ENCODE measurements around the gene HS1BP3.

The HS1BP3 gene, protein sequence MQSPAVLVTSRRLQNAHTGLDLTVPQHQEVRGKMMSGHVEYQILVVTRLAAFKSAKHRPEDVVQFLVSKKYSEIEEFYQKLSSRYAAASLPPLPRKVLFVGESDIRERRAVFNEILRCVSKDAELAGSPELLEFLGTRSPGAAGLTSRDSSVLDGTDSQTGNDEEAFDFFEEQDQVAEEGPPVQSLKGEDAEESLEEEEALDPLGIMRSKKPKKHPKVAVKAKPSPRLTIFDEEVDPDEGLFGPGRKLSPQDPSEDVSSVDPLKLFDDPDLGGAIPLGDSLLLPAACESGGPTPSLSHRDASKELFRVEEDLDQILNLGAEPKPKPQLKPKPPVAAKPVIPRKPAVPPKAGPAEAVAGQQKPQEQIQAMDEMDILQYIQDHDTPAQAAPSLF

DNA sequence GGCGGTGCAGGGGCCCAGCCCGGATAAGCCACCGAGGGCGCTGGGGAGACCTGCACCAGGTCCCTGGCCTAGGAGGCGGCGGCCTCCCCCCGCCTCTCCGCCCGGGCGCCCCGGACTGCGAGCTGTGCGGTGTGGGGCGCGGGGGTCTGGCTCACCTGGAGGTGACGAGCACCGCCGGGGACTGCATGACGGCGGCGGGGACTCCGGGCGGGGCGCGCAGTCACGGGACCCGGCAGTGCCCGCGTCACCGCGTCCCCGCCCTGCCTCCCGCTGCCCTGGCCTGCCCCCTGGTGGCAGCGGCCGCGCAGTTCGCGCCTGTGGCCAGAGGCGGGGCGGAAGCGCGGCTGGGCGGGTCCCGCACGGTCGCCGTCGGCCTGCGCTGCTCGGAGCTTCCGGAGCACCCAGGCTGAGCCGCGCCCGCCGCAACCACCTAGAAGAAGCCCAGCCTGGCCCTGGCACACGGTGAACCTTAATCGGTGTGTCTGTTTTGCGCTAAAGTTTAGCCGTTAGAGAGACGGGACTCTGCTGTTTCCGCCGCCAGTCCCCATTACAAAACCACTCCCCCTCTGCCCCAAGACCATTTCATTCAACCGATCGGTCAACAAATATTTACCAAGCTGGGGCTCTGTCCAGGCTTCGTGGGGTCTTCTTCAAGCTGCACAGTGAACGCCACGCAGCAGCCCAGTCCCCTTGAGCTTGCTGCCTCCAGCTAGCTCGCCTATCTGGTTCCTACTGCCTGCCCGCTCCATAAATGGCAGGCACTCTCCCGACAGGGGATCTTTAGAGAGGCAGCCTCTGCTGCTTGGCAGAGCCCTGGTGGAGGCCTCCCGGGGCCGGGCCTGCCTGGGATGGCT, at the start of gene HS1BP3:
TSS of gene HS1BP3 (minus strand) at position 222 of the 854 bp plus-strand sequence. CDS start at position 187, 35 bp downstream.
- peak; percentile 85 for DNase-seq

DNA sequence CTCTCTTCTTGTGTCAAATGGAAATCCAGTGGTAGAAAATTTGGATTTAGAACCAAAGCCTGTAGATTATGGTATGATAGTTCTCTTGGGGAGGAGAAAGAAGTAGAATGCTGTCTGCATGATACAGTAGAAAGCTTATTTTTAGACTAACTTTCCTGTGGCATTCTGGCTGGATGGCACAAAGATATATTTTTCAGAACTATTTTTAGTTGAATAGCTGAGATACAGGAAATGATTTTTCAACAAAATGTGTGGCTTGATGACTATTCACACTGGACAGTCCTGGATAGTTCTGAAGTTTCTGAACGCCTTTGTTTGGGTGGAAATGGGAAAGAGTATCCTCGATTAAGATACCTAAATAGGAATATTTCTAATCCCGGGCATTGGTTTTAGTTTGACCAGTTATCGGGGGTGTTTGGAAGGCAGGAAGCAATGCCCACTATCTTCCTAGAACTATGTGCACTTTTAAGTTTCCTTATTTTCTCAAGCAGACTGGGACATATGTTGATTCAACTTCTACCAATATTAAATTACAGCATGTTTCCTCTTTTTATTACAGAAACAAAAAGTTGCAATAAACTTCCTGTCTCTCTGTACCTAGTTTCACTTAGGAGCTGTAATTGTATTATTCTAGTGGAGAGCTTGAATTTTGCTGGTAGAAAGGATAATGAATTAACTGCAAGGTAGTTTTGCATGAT, 48.2 kb upstream of the HS1BP3 start:
- DNase-seq = no peak

DNA sequence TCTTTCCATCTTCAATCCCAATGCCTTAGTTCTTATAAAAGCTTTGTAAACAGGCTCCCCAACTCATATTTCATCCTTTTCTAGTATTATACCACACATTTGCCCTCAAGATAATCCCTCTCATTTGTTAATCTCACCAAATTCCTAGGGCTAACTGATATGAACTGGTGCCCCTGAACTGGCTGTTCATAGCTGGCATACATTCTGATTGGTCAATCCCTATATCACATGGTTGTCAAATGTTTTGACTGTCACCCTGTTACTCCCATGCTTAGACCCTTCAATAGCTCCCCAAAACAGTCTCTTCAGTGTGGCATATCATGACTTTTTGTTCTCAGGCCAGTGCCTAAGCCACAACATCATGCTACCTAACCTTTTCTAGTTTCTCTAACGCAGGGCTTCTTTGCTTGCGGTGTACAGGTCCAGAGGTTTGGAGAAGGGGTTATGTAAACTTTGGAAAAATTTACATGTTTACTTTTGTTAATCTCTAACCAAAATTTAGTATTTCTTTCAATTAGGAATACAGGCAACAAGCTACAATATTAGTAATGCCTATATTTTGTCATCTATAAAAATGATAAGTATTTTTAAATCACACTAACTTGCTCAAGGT, 46.5 kb upstream of the HS1BP3 start:
- no peak for DNase-seq

DNA sequence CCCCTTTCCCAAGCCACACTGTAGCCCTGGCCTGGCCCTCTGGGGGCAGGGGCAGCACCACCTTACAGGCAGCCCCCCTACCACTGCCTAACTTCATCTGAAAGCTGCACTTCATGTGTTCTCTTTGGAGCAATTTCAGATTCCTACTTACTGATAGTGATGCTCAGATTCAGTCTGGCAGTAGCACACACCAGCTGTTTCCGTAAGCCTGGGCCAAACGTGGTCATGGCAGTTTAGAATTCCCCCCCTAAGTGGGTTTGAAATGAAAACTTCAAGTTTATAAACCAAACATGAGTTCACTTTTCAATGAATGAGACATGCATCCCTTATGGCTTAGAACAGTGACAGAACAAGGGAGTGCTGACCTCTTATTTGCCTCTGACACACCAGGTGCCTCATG, 45.5 kb upstream of the HS1BP3 start:
- DNase-seq = no peak

DNA sequence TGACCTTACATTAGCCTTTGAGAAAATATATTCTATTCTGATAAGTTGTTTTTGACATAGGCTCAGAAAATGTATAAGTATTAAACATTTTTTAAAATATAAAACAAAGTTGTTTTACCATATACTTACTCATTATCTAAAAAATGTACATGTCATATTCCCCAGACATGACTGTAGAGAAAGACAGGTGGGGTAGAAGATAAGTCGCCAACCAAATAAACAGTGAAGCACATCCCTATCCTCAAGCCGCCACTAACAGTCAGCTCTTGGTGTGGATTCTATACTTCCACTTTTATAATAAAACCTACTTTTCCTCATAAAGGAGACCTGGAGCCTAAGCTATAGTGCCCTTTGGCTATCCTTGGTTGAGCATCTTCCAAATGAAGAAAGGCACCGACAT, 42.4 kb upstream of the HS1BP3 start:
- DNase-seq = no peak

DNA sequence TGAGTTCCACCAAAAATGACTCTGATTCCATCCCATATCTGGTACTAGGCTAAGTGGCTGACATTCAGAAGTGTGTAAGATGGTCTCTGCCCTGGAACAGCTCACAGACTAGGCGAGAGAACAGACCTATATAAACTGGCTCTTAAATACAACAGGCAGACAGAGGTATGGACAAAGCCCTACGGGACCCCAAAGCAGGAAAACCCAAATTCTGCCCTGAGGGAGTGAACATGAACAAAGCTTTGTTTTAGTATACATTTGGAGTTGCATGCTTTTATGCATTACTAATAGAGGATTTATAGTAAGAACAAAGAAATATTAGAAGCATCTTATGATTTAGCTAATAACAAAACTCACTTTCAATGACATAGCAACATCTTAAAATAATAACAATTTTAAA, 41.2 kb upstream of the HS1BP3 start:
- no peak for DNase-seq

DNA sequence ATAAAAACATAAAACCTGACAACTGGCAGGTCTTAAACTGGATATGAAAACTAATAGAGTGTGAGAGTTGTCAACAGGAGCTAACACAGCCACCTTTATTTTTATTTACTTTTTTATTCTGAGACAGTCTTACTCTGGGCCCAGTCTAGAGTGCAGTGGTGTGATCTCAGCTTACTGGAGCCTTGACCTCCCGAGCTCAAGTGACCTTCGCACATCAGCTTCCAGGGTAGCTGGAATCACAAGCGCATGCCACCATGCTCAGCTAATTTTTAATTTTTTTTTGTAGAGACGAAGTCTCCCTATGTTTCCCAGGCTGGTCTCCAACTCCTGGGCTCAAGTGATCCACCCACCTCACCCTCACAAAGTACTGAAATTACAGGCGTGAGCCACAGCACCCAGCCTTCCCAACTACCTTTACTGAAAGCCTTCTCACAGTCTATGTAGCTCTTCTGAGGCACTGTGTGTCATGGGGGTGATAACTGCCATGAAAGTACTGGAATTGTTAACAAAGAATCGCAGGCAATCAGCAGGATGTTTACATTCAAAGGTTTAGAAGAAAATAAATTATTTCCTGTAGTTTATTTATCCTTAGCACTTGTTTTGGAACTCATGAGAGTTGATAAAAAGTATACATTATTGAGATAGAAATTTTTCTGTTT, 40.3 kb upstream of the HS1BP3 start:
- DNase-seq = no peak

DNA sequence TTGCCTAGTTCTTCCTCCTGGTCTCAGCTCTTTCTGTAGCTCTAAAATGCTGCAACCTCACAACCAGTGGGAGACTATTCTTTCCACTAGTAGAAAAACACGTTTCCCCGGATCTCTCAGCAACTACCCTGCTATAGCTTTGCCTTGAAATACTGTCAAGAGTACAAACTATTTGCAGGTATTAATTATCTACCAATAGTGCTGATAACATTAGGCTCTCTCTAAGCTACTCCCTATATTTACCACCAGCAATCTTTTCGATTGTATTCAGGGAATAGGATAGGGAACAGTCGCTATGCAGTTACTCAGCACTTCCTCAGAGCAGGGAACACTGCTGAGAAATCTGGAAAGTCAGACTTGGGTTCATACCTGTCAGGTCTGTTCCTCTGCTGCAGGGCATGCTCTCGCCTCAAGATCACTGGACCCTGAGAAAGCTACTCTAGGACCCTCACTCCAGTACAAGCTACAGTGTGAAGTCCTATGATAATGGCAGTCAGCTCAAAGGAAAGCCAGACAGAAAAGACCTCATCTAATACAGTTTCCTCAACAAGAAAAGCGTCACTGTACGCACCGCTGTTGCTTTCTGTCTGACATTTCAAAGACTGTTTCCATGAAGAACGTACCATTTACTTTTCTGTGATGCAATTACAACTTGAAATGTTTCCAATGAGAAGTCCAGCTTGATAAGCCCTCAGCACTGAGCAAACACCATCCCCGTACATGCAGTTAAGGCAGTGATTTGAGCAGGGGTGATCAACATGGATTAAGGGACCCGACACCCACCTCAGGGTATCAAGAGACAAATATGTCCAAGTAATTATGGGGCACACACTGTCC, 38.7 kb upstream of the HS1BP3 start:
- no peak for DNase-seq

DNA sequence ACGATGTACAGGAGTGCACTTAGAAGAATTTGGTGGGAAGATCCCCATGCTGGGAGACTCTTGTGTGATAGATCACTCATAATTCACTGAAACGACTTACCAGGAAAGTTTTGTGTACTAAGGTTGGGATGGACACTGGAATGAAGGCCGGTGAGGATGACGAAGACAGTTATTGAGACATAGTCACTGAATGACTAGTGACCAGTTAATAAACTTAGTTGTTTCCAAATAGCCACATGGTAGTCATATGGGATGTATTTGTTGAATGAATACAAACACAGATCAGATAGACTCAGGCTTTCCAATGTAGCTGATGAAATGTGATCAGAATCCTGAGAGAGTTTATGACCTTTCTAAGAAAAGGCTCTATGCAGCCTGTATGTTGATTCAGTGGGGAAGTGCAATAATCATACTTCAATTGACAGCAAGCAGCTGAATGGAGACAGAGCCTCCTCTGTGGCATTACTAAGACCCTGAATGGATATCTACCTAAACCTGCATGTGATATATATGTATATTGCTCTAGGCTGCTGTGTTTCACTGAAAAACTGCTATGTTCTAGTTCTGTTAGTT, 36.4 kb upstream of the HS1BP3 start:
- DNase-seq = no peak

DNA sequence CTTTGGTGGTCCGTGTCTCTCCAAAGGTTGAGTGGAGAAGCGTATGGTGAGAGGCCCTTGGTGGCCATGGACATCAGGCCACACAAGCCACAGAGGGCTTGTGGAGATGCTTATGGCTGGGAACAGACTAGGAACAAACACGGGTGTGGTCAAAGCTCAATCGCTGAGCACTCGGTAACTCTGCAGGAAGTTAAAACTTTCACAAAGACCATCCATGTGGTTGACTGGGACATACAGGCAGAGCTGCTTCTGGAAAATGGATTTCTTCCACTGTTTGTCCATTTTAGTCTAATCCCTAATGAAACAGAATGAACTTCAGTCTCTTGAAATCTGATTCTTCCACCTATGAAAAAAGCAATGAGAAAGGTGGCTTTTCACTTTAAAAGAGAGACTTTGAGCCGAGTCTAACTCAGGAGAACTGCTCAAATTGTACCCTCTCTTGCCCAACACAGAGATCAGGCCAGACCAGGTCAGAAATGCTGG, 33.7 kb upstream of the HS1BP3 start:
- DNase-seq = no peak

DNA sequence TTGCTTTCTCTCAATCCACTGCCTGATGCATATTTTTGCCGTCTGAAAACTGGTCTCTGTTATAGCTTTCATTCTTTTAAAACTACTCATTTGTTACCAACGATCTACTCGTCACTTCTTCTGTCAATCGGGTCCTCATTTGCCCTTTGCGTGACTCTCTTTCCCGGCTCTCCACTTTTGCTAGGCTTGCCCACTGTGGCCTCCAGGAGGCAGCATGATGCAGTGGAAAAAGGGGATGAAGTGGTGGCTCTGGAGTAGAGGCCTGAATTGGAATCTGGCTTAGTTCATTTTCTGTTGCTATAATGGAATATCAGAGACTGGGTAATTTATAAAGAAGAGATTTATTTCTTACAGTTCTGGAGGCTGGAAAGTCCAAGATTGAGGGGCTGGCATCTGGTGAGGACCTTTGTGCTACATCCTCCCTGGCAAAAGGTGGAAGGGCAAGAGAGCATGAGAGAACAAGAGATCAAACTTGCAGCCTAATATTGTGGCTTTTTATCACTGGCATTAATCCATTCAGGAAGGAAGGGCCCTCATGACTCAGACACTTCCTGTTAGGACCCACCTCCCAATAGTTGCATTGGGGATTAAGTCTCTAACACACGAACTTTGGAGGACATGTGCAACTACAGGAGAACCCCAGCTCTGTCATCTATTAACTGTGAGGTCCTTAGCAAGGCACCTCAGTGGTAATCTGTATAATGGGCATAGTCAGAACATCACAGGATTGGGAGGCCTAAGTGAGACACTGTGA, 31.4 kb upstream of the HS1BP3 start:
- no peak for DNase-seq

DNA sequence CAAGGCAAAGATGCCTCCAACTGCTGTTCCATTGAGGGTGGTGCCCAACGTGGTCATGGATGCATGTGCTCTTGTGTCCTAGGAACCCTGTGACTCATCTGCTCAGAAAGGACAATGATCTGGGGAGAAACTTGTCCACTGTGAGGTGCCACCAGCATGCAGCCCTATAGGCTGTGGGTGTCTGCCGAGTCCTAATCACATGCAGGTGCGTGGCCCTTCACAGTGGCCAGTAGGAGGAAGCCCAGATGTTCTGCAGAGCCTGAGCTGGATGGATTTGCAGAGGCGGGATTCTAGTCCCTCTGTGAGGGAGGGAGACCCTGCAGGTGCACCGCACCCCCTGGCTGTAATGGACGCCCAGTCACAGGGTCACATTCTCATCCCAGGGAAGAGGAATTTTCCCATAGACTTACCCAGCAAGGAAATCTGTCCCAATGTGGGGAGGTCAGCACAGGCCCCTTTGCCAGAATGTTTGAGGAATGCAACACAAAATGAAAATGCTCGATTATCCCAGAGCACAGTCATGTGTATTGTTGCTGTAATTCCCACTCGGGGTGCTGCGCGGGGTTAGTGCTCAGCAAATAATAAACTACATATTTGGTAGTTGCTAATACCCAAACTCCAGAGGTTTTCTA, 30.0 kb upstream of the HS1BP3 start:
- DNase-seq = no peak

DNA sequence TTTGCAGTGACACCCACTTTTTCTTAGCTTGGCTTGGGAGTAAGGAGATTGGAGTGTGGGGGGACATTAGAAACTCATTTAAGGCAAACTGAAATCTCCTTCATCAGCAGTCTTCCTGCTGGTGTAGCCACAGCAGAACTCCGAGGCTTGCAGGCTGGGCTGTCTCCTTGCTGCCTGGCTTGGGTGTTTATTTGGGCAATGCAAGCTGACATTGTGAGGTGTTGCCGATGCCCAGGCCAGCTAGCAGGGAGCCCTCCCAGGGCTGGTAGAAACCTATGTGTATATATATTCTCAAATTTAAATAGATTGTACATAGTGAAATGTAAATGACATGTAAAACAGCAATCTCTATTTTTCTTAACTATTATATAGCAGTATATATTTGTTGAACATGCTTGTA, 27.9 kb upstream of the HS1BP3 start:
- no peak for DNase-seq

DNA sequence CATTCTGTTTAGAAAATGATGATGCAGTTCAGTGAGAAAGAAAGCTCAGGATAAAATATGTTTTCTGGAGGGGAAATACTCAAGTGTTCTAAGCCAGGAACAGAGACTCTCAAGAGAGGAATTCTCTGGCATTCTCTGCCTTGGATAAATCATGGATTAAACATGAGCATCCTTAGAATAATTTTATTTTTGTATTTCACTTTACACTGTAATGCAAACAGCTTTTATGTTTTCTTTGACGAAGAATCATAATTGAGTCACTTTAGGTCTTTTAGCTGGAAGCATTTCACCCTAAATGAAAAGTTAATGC, 27.1 kb upstream of the HS1BP3 start:
- DNase-seq = no peak

DNA sequence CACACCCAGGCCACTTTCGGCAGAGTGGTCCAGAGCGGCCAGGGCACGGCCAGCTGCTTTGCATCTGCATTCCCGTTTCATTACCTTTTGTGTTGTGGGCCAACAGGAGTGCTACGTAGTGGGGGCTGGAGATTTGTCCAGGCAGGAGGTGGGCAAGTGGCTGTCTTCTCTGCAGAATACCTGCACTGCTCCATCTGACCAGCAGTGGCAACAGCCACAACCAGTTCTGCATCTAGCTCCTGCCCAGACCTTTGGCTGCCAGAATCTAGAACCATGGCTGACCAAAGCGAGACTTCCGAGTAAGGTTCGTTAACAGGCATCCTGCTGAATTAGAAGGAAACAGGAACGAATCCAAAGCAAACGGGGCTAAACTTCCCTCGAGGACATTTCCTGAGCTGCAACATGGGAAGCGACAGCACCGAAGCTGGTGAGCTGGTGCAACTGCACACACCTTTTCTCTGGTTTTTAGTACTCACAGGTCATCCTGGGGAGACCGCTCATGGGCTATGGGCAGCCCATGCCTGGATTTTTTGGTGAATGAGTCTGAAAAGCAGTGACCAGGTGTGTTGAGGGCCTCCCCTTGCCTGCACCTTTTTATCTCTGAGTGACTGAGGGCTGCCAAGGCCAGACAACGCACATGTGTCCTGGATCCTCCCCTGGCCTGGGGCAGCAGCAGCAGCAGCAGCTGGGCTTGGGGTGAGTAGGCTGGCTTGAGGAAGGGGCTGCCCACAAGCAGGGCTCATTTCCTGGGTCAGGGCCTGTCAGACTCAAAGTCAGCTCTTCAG, 26.6 kb upstream of the HS1BP3 start:
- no peak for DNase-seq

DNA sequence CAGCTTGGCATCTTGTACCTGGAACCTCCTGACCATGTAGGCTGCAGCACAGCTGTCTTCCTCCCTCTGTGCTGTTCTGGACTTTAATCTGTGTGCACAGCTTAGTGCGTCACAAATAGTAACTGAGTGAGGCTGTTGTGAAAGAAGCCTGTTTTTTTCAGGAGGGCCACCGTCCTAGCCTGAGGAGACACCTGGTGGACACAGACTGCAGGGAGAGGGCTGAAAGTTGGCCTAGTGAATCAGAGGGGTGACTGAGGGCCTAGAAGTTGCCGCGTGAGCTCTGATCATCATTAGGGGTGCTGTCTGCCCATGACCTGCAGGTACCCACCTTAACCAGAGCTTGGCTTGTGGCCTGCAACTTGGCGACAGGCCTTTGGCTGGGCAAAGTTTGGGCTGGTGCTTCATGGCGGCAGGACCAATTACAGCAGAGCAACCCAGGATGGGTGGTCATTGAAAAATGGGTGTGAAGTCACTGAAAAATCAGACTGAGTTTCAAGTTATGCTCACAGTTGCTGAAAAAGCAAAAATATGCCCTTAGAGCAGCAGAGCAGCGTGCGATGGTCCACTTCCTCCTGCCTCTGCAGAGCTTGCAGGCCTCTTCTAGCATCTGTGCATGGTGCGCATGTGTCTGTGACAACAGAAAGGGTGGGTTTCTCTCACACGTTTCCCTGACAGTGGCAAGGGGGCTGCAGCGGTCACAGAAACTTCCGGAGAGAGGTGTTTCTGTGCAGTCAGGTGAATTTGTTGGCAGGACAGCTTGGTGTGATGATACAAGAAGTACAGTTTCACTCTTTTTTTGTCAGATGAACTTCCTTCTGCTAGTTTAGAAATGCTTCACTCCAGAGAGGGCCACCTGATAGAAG, 25.7 kb upstream of the HS1BP3 start:
- no peak for DNase-seq

DNA sequence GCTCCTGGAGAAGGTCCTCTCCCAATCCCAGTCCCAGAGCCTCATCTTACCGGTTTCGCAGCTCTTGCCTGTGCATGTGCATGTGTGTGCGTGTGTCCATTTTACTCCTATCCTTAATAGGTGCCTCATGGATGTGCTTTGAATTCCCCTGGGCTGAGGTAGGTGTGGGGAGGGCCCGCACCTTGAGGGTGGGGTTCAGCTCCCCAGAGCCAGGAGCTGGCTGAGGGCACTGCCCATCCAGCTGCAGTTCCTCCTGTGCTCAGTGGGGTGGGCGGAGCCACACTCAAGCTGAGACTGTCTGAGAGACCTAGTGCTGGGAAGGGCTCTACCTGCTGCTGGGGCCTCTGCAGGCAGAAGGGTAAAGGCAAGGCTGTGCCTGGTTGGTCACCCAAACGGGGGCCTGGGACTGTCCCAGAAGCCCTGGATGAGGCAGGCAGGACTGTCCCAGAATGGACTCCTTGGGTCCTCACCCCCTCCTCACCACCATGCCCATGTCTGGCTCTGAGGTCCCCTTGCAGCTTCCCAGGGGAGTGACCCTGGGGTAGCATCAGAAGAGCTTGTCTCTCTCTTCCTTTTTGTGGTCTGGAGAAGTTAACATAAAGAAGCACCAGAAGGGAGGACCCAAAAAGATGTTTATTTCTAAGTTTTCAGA, 24.9 kb upstream of the HS1BP3 start:
- peak; percentile 14 for DNase-seq
